Measurements from ENCODE around the gene LPP. TPM values are rescaled to one million over a fixed set of nuclear protein-coding genes. Genes with fewer than 3 reads are reported as not detected.

LPP gene
- total RNA-seq, 1 experiment from 2014 or later = 20.4 TPM

GRCh38 chr3:188204526-188204925 is 50.6 kb downstream of the LPP start:
- no TSS peak for BruUV-seq (replicated peaks)
- Histone ChIP-seq H3K9ac (ENCODE audit: low read length) (no peak overlapping the region), H3K36me3 (ENCODE audit: low read depth, low read length) (no peaks in the 10 kb centered on the region), H3K27ac (ENCODE audit: low read length) (no peak overlapping the region), H3K4me1 (ENCODE audit: insufficient read depth, low read length) (no peaks in the 10 kb centered on the region), H3K79me2 (ENCODE audit: low read length) (peaks cover 26% of the 10 kb centered on the region), H4K20me1 (ENCODE audit: low read length) (0 out of 2 replicates have a peak, but pooled peaks cover 4% of the 10 kb centered on the region), H3K27me3 (ENCODE audit: low read length) (no peaks in the 10 kb centered on the region), H3K9me3 (ENCODE audit: low read length) (no peaks in the 10 kb centered on the region), H3F3A (ENCODE audit: low read length, unreplicated experiment) (no peaks in the 10 kb centered on the region), H3K4me3 (ENCODE audit: low read length) (no peak overlapping the region), H3K4me2 (ENCODE audit: low read length) (no peak overlapping the region), H2AFZ (ENCODE audit: low read length) (no peak overlapping the region), H3K9me2 (replicated peaks; ENCODE audit: low read length) (no peaks in the 10 kb centered on the region)
- intact Hi-C loops (cut with micrococcal nuclease) = no loop called here
- no peak for ATAC-seq
- DNase-seq = no peak
- CTCF ChIA-PET = no interaction called here
- TF ChIP-seq CTCF (conservative IDR thresholded peaks at IDR 0.05; ENCODE audit: low read depth, low read length) (no peak), EZH2phosphoT487 (IDR thresholded peaks at IDR 0.05; ENCODE audit: borderline replicate concordance, low read length) (no peak), EZH2 (IDR thresholded peaks at IDR 0.05; ENCODE audit: low read length, unreplicated experiment) (no peak)
- POLR2A ChIA-PET (ENCODE audit: unreplicated experiment) = interaction anchor here (0.7 kb wide), 1 partner anchor 196 kb away, joined by 5 read pairs; no protein-coding TSS in a partner anchor

DNA sequence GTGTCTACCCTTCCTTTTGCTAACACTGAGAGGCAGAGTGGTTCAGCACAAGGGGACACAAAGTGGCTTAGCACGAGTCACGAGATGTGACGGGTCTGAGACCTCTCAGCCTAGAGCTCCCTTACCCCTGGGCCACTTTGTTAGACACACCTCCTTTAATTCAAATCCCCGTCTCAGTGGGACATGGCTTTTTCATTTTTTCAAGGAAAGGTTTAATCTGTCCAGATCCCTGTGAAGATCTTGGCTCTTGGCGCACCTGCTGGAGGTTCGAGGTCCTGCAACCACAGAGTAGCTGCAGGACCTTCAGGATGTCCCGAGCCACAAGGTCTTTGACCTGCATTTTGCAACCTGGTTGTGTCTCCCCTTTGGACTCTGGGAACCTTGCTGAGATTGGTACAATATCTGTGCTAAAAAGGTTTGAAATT is 52.0 kb downstream of the LPP start:
- CTCF ChIA-PET = no interaction called here
- 0 out of 2 replicates have a peak, but pooled peaks cover 4% of the 10 kb centered on the region for H4K20me1 ChIP-seq (ENCODE audit: low read length)
- no peak overlapping the region for H2AFZ ChIP-seq (ENCODE audit: low read length)
- ATAC-seq (peak; percentile 56; the same call in 1 of the 2 replicates), DNase-seq (no peak)
- POLR2A ChIA-PET (ENCODE audit: unreplicated experiment) = no interaction called here
- no peaks in the 10 kb centered on the region for H3F3A ChIP-seq (ENCODE audit: low read length, unreplicated experiment)
- H3K4me3 ChIP-seq (ENCODE audit: low read length) = no peak overlapping the region
- H3K36me3 ChIP-seq (ENCODE audit: low read depth, low read length) = no peaks in the 10 kb centered on the region
- H3K9me3 ChIP-seq (ENCODE audit: low read length) = no peaks in the 10 kb centered on the region
- no peaks in the 10 kb centered on the region for H3K4me1 ChIP-seq (ENCODE audit: insufficient read depth, low read length)
- intact Hi-C loops (cut with micrococcal nuclease) = no loop called here
- H3K79me2 ChIP-seq (ENCODE audit: low read length) = peaks cover 26% of the 10 kb centered on the region
- H3K9me2 ChIP-seq (replicated peaks; ENCODE audit: low read length) = no peaks in the 10 kb centered on the region
- H3K9ac ChIP-seq (ENCODE audit: low read length) = no peak overlapping the region
- H3K27me3 ChIP-seq (ENCODE audit: low read length) = no peaks in the 10 kb centered on the region
- H3K4me2 ChIP-seq (ENCODE audit: low read length) = no peak overlapping the region
- BruUV-seq (replicated peaks) = no TSS peak
- no peak for TF ChIP-seq EZH2 (IDR thresholded peaks at IDR 0.05; ENCODE audit: low read length, unreplicated experiment)
- TF ChIP-seq CTCF (conservative IDR thresholded peaks at IDR 0.05; ENCODE audit: low read depth, low read length) = peak; percentile 53
- H3K27ac ChIP-seq (ENCODE audit: low read length) = no peak overlapping the region

DNA sequence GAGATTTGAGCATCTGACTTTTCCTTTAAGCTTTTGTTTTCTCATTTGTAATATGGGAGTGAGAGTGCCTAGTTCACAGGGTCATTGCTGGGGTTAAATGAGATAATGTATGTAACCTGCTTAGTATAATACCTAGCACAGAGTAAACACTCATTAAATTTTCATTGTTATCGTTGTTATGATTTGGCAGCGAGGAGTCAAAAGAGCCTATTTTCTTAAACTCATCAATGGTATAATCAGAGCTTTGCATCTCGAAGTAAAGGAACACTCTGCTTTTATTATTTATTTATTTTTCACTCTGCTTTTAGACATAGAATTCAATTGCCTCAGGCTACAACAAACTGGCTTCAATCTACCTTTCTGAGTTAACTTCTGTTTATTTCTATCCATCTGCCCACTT is 52.8 kb downstream of the LPP start:
- Histone ChIP-seq H4K20me1 (ENCODE audit: low read length) (0 out of 2 replicates have a peak, but pooled peaks cover 4% of the 10 kb centered on the region), H3K4me2 (ENCODE audit: low read length) (no peak overlapping the region), H3K9me3 (ENCODE audit: low read length) (no peaks in the 10 kb centered on the region), H3K4me1 (ENCODE audit: insufficient read depth, low read length) (no peaks in the 10 kb centered on the region), H3K9ac (ENCODE audit: low read length) (no peak overlapping the region), H3F3A (ENCODE audit: low read length, unreplicated experiment) (no peaks in the 10 kb centered on the region), H3K9me2 (replicated peaks; ENCODE audit: low read length) (no peaks in the 10 kb centered on the region), H2AFZ (ENCODE audit: low read length) (no peak overlapping the region), H3K4me3 (ENCODE audit: low read length) (no peak overlapping the region), H3K27ac (ENCODE audit: low read length) (no peak overlapping the region), H3K79me2 (ENCODE audit: low read length) (peaks cover 26% of the 10 kb centered on the region), H3K36me3 (ENCODE audit: low read depth, low read length) (no peaks in the 10 kb centered on the region), H3K27me3 (ENCODE audit: low read length) (no peaks in the 10 kb centered on the region)
- BruUV-seq (replicated peaks) = no TSS peak
- ChIA-PET CTCF (no interaction called here), POLR2A (ENCODE audit: unreplicated experiment) (interaction anchor here (0.7 kb wide), 1 partner anchor 383 kb away, joined by 3 read pairs; no protein-coding TSS in a partner anchor)
- TF ChIP-seq CTCF (conservative IDR thresholded peaks at IDR 0.05; ENCODE audit: low read depth, low read length) = no peak
- no peak for TF ChIP-seq EZH2 (IDR thresholded peaks at IDR 0.05; ENCODE audit: low read length, unreplicated experiment)
- no peak for TF ChIP-seq EZH2phosphoT487 (IDR thresholded peaks at IDR 0.05; ENCODE audit: borderline replicate concordance, low read length)
- intact Hi-C loops (cut with micrococcal nuclease) = no loop called here
- no peak for ATAC-seq
- DNase-seq = no peak

All from PC-3 (cell line).